Panc1 (cell line): ENCODE data around the gene ZNF775. TPM values are rescaled to one million over a fixed set of nuclear protein-coding genes. Genes with fewer than 3 reads are reported as not detected.
A peak's percentile ranks its signal among the peaks of the same experiment; 100 is the strongest.

Experiments used
- ATAC-seq: fragments of 200-7000 bp; cut with Tn5 transposase; 2 replicates; pipeline ENCODE4 v1.9.1; 2020; ENCODE audit warnings: mild to moderate bottlenecking, moderate library complexity
- BruUV-seq: library from RNA; stranded (reverse); fragments of 400-500 nt; replicated peaks from 2 replicates; lab custom pipeline; 2021; lab: Mats Ljungman, UMichigan
- CTCF ChIA-PET: fragments of 300-600 bp; sonication (Branson Sonifier 250); formaldehyde crosslinking; loops from one replicate; lab custom pipeline; 2022; ENCODE audit warnings: antibody characterized with exemption; lab: Charles Lee
- POLR2A ChIA-PET: fragments of 300-600 bp; sonication (Branson Sonifier 250); formaldehyde crosslinking; loops from one replicate; lab custom pipeline; 2022; ENCODE audit warnings: antibody characterized with exemption; lab: Charles Lee
- DNase-seq: peaks from one replicate; pipeline ENCODE4 v3.0.0-alpha.2; 2010; ENCODE audit warnings: low read depth, low spot score
- H3K27ac ChIP-seq: 2 replicates; pipeline ENCODE4 v1.5.1; 2011; ENCODE audit warnings: mild to moderate bottlenecking, low read length, inconsistent platforms
- H3K27me3 ChIP-seq: fragments of 200-500 bp; sonication (Bioruptor generic); 2 replicates; pipeline ENCODE4 v1.6.0; 2014; ENCODE audit warnings: low read length, inconsistent platforms; ENCODE audit not compliant: control insufficient read depth, insufficient read depth
- H3K36me3 ChIP-seq: fragments of 200-500 bp; sonication (Bioruptor generic); 2 replicates; pipeline ENCODE4 v1.5.1; 2014; ENCODE audit warnings: inconsistent platforms, mild to moderate bottlenecking, low read length, moderate library complexity; ENCODE audit not compliant: control insufficient read depth, insufficient read depth
- H3K4me1 ChIP-seq: 2 replicates; pipeline ENCODE4 v1.5.1; 2011; ENCODE audit warnings: inconsistent platforms, mild to moderate bottlenecking, low read length, moderate library complexity; ENCODE audit not compliant: control insufficient read depth, insufficient read depth
- H3K4me3 ChIP-seq, 2 experiments: 2 replicates each; pipeline ENCODE4 v1.5.1; 2011 to 2012; ENCODE audit warnings: low read depth in 2 of 2, low read length in 2 of 2, mild to moderate bottlenecking in 2 of 2, inconsistent platforms in 1 of 2, moderate library complexity in 1 of 2
- H3K9me3 ChIP-seq: fragments of 200-500 bp; sonication (Bioruptor generic); 2 replicates; pipeline ENCODE4 v1.5.1; 2014; ENCODE audit warnings: low read depth, mild to moderate bottlenecking, inconsistent platforms, low read length, moderate library complexity; ENCODE audit not compliant: control insufficient read depth, insufficient read depth
- CTCF ChIP-seq: fragments of 450-650 bp; IDR thresholded peaks from 2 replicates; pipeline ENCODE4 v1.5.1; 2017; ENCODE audit warnings: mild to moderate bottlenecking
- POLR2AphosphoS5 ChIP-seq: IDR thresholded peaks from 2 replicates; pipeline ENCODE4 v1.6.1; 2012; ENCODE audit warnings: mild to moderate bottlenecking, low read depth, low read length, moderate library complexity
- SIN3A ChIP-seq: IDR thresholded peaks from 2 replicates; pipeline ENCODE4 v1.6.1; 2012; ENCODE audit warnings: low read depth, mild to moderate bottlenecking, low read length, moderate library complexity, borderline replicate concordance; ENCODE audit not compliant: insufficient read depth
- TCF7L2 ChIP-seq: IDR thresholded peaks from 2 replicates; pipeline ENCODE4 v1.6.1; 2011; ENCODE audit warnings: mild to moderate bottlenecking, low read depth, low read length, inconsistent platforms
- in situ Hi-C: cut with HindIII; loops from 2 replicates; pipeline ENCODE4 v1.10.0; 2016; ENCODE audit warnings: low sequenced_read_pairs, low pct_unique_long_range_greater_than_20kb
- intact Hi-C: fragments of 100-400 bp; cut with micrococcal nuclease; formaldehyde crosslinking; loops from one replicate; pipeline ENCODE4 v1.10.0; 2022; ENCODE audit not compliant: unreplicated experiment
- total RNA-seq: library from RNA; stranded (reverse); gene quantifications from one replicate; pipeline ENCODE4 v1.2.1, GENCODE V29; 2021; ENCODE audit not compliant: unreplicated experiment
- TF ChIP-seq, protein P1 (sequence below), 2 experiments: IDR thresholded peaks; 2 replicates each; pipeline ENCODE4 v1.6.1; 2011 to 2012; ENCODE audit warnings: low read depth in 2 of 2, control low read depth in 1 of 2, low read length in 1 of 2, mild to moderate bottlenecking in 1 of 2, moderate library complexity in 1 of 2; ENCODE audit not compliant: insufficient read depth in 1 of 2

ZNF775 gene
- total RNA-seq, 1 experiment from 2014 or later, result 14.7 TPM

- peak; percentile 83; the same call in 1 of the 2 replicates for TF ChIP-seq SIN3A
- TF ChIP-seq, protein P1, sequence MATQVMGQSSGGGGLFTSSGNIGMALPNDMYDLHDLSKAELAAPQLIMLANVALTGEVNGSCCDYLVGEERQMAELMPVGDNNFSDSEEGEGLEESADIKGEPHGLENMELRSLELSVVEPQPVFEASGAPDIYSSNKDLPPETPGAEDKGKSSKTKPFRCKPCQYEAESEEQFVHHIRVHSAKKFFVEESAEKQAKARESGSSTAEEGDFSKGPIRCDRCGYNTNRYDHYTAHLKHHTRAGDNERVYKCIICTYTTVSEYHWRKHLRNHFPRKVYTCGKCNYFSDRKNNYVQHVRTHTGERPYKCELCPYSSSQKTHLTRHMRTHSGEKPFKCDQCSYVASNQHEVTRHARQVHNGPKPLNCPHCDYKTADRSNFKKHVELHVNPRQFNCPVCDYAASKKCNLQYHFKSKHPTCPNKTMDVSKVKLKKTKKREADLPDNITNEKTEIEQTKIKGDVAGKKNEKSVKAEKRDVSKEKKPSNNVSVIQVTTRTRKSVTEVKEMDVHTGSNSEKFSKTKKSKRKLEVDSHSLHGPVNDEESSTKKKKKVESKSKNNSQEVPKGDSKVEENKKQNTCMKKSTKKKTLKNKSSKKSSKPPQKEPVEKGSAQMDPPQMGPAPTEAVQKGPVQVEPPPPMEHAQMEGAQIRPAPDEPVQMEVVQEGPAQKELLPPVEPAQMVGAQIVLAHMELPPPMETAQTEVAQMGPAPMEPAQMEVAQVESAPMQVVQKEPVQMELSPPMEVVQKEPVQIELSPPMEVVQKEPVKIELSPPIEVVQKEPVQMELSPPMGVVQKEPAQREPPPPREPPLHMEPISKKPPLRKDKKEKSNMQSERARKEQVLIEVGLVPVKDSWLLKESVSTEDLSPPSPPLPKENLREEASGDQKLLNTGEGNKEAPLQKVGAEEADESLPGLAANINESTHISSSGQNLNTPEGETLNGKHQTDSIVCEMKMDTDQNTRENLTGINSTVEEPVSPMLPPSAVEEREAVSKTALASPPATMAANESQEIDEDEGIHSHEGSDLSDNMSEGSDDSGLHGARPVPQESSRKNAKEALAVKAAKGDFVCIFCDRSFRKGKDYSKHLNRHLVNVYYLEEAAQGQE (IDR thresholded peaks at IDR 0.05; ENCODE audit: insufficient read depth in 1 of 2, low read depth in 2 of 2, low read length in 1 of 2), result no peak
- TF ChIP-seq POLR2AphosphoS5, result peak; percentile 31; the same call in 1 of the 2 replicates
- no peak for TF ChIP-seq TCF7L2
- no peak; the same call in 1 of the 2 replicates for TF ChIP-seq CTCF
- in situ Hi-C loops (no loop called here), intact Hi-C loops (no loop called here)
- Histone ChIP-seq H3K4me1 (peaks cover 48% of the 10 kb centered on the region), H3K27me3 (no peaks in the 10 kb centered on the region), H3K27ac (peak overlapping the region; percentile 94), H3K4me3 (peak overlapping the region; percentile 61 to 71), H3K9me3 (no peaks in the 10 kb centered on the region), H3K36me3 (no peaks in the 10 kb centered on the region)
- CTCF ChIA-PET, result interaction anchor here (0.8 kb wide), 1 partner anchor 59 kb away, joined by 4 read pairs; no protein-coding TSS in a partner anchor
- no TSS peak for BruUV-seq
- POLR2A ChIA-PET, result no interaction called here
- DNase-seq (no peak), ATAC-seq (peak; percentile 89)
Measured at GRCh38 chr7:150404805-150405583, 25.9 kb downstream of the ZNF775 start.

DNA sequence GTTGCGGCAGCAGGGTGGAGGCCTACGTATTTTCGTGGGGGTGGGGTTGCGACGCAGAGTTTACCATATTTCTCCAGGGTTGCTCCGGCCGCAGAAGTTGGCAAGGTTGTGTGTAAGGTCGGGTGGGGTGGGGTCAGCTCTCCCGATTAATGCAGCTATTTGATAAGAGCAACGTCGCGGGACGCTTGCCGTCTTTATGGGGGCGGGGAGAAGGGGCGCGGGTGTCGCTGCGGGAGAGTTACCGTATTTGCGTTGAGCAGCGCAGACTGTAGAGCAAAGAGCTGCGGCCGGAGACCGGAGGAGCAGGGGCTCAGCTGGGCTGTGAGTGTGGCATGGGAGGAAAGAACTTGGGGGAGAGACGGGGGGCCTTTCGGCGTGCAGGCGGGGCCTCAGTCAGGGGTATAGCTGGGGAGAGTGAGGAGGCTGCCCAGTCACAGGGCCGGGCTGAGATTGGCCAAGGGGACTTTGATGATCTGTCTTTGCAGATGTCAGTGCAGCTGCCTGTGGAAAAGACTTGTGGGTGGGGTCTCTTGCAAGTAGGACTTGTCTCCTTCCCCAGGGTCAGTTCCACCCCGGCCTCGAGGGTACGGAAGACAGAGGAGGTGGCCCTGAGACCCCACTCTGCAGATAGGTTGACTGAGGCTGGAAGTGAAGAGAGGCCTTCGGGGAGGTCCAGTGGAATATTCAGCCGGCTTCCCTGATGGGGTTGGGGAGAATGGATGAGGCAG lies 26.6 kb downstream of the ZNF775 start:
- no peaks in the 10 kb centered on the region for H3K36me3 ChIP-seq
- peaks cover 41% of the 10 kb centered on the region for H3K4me1 ChIP-seq
- BruUV-seq, result no TSS peak
- H3K27me3 ChIP-seq, result no peaks in the 10 kb centered on the region
- intact Hi-C loops, result no loop called here
- H3K27ac ChIP-seq, result peak overlapping the region; percentile 94
- ChIA-PET POLR2A (no interaction called here), CTCF (interaction anchor here (0.6 to 0.7 kb wide), 2 partner anchors 86 to 90 kb away, joined by 3 to 8 read pairs; no protein-coding TSS in a partner anchor)
- TF ChIP-seq POLR2AphosphoS5, result no peak
- in situ Hi-C loops, result no loop called here
- H3K4me3 ChIP-seq, result peak overlapping the region; percentile 61 to 71
- no peak for DNase-seq
- no peaks in the 10 kb centered on the region for H3K9me3 ChIP-seq
- peak; percentile 68 for ATAC-seq
